Left forelimb (tissue), 1 donor: ENCODE measurements around the gene SETBP1.

Source experiments
- DNase-seq: peaks from one replicate; pipeline ENCODE4 v3.0.0-alpha.2; 2018; ENCODE audit warnings: low spot score

Gene SETBP1

GRCh38 chr18:44759925-44760342, 79.2 kb downstream of the SETBP1 start:
- no peak for DNase-seq

- no peak for DNase-seq
Measured at GRCh38 chr18:44761812-44762211, 81.1 kb downstream of the SETBP1 start.

- DNase-seq: no peak
Measured at GRCh38 chr18:44763327-44763726, 82.6 kb downstream of the SETBP1 start.

- no peak for DNase-seq
Measured at GRCh38 chr18:44764863-44765262, 84.2 kb downstream of the SETBP1 start.

GRCh38 chr18:44765456-44765855, 84.8 kb downstream of the SETBP1 start:
- DNase-seq: no peak

GRCh38 chr18:44766450-44766849, 85.8 kb downstream of the SETBP1 start:
- no peak for DNase-seq

GRCh38 chr18:44767807-44768206, 87.1 kb downstream of the SETBP1 start:
- DNase-seq: no peak

- DNase-seq: no peak
Measured at GRCh38 chr18:44770641-44771040, 90.0 kb downstream of the SETBP1 start.

- DNase-seq: no peak
Measured at GRCh38 chr18:44771572-44771955, 90.9 kb downstream of the SETBP1 start.

- no peak for DNase-seq
Measured at GRCh38 chr18:44771956-44772917, 91.5 kb downstream of the SETBP1 start.

GRCh38 chr18:44773640-44774155, 93.0 kb downstream of the SETBP1 start:
- no peak for DNase-seq

- no peak for DNase-seq
Measured at GRCh38 chr18:44774191-44774590, 93.5 kb downstream of the SETBP1 start.

GRCh38 chr18:44777457-44778192, 96.9 kb downstream of the SETBP1 start:
- no peak for DNase-seq

GRCh38 chr18:44778788-44779187, 98.1 kb downstream of the SETBP1 start:
- no peak for DNase-seq

- no peak for DNase-seq
Measured at GRCh38 chr18:44779753-44780292, 99.1 kb downstream of the SETBP1 start.

- DNase-seq: no peak
Measured at GRCh38 chr18:44781886-44782285, 101.2 kb downstream of the SETBP1 start.

GRCh38 chr18:44782617-44783016, 101.9 kb downstream of the SETBP1 start:
- DNase-seq: no peak

GRCh38 chr18:44783371-44783770, 102.7 kb downstream of the SETBP1 start:
- DNase-seq: no peak

GRCh38 chr18:44786257-44786656, 105.6 kb downstream of the SETBP1 start:
- DNase-seq: no peak

GRCh38 chr18:44786688-44787087, 106.0 kb downstream of the SETBP1 start:
- no peak for DNase-seq

GRCh38 chr18:44788334-44788733, 107.6 kb downstream of the SETBP1 start:
- DNase-seq: no peak

- no peak for DNase-seq
Measured at GRCh38 chr18:44789710-44790109, 109.0 kb downstream of the SETBP1 start.

GRCh38 chr18:44790860-44791259, 110.2 kb downstream of the SETBP1 start:
- no peak for DNase-seq
